Loucy (cell line): Measurements from ENCODE around the gene ZBTB18.

Experiments
- H2AFZ ChIP-seq: fragments of 200-600 bp; sonication (generic); 2 replicates; pipeline ENCODE4 v1.6.0; 2016; ENCODE audit warnings: antibody characterized with exemption, mild to moderate bottlenecking, low read length, moderate library complexity
- H3F3A ChIP-seq: fragments of 200-600 bp; 2 replicates; pipeline ENCODE4 v1.6.0; 2016; ENCODE audit warnings: antibody characterized with exemption, low read depth, mild to moderate bottlenecking
- H3K27me3 ChIP-seq: fragments of 200-600 bp; sonication (generic); 2 replicates; pipeline ENCODE4 v1.6.1; 2014; ENCODE audit warnings: low read length, mild to moderate bottlenecking; ENCODE audit not compliant: insufficient read depth, poor library complexity, severe bottlenecking
- H3K36me3 ChIP-seq: fragments of 200-600 bp; sonication (generic); 2 replicates; pipeline ENCODE4 v1.6.1; 2016; ENCODE audit warnings: low read length; ENCODE audit not compliant: insufficient read depth
- H3K4me1 ChIP-seq: fragments of 200-600 bp; sonication (generic); 2 replicates; pipeline ENCODE4 v1.5.1; 2014; ENCODE audit warnings: low read length, mild to moderate bottlenecking; ENCODE audit not compliant: insufficient read depth, poor library complexity, severe bottlenecking
- H3K4me2 ChIP-seq: fragments of 200-600 bp; sonication (generic); 2 replicates; pipeline ENCODE4 v1.6.0; 2014; ENCODE audit warnings: antibody characterized with exemption, low read length, low read depth, mild to moderate bottlenecking; ENCODE audit not compliant: poor library complexity, severe bottlenecking
- H3K4me3 ChIP-seq: fragments of 200-600 bp; sonication (generic); 2 replicates; pipeline ENCODE4 v1.5.1; 2014; ENCODE audit warnings: low read length, mild to moderate bottlenecking, mixed read lengths; ENCODE audit not compliant: poor library complexity, severe bottlenecking
- H3K79me2 ChIP-seq: fragments of 200-600 bp; sonication (generic); 2 replicates; pipeline ENCODE4 v1.6.1; 2014; ENCODE audit warnings: low read length; ENCODE audit not compliant: insufficient read depth
- H3K9ac ChIP-seq: fragments of 200-600 bp; sonication (generic); 2 replicates; pipeline ENCODE4 v1.6.0; 2014; ENCODE audit warnings: mild to moderate bottlenecking, low read depth, low read length, moderate library complexity; ENCODE audit not compliant: poor library complexity, severe bottlenecking
- H3K9me2 ChIP-seq: fragments of 200-600 bp; sonication (generic); replicated peaks from 2 replicates; pipeline ENCODE4 v1.6.1; 2016; ENCODE audit warnings: low read depth, low read length, mixed read lengths
- H3K9me3 ChIP-seq: fragments of 200-600 bp; sonication (generic); 2 replicates; pipeline ENCODE4 v1.6.1; 2014; ENCODE audit warnings: mild to moderate bottlenecking, antibody characterized with exemption, low read length, low read depth; ENCODE audit not compliant: insufficient read depth
- H4K20me1 ChIP-seq: fragments of 200-600 bp; sonication (generic); 2 replicates; pipeline ENCODE4 v1.6.0; 2014; ENCODE audit warnings: antibody characterized with exemption, low read length, mild to moderate bottlenecking; ENCODE audit not compliant: insufficient read depth, poor library complexity, severe bottlenecking
- CTCF ChIP-seq: fragments of 200-600 bp; sonication (generic); conservative IDR thresholded peaks from 2 replicates; pipeline ENCODE4 v1.5.1; 2014; ENCODE audit warnings: mild to moderate bottlenecking, antibody characterized with exemption, low read length
- EZH2phosphoT487 ChIP-seq: fragments of 200-600 bp; IDR thresholded peaks from 2 replicates; pipeline ENCODE4 v1.6.1; 2018; ENCODE audit warnings: antibody characterized with exemption, mild to moderate bottlenecking, moderate library complexity, borderline replicate concordance

ZBTB18 gene

GRCh38 chr1:244102046-244102445 lies 51.0 kb downstream of the ZBTB18 start:
- Histone ChIP-seq H3F3A (no peaks in the 10 kb centered on the region), H3K9me2 (no peaks in the 10 kb centered on the region), H3K9me3 (no peaks in the 10 kb centered on the region), H2AFZ (no peak overlapping the region), H3K9ac (no peak overlapping the region), H3K36me3 (no peaks in the 10 kb centered on the region), H3K4me2 (no peak overlapping the region), H3K27me3 (no peaks in the 10 kb centered on the region), H3K79me2 (no peaks in the 10 kb centered on the region), H3K4me1 (peaks cover 34% of the 10 kb centered on the region), H3K4me3 (no peak overlapping the region), H4K20me1 (no peaks in the 10 kb centered on the region)
- no peak for TF ChIP-seq CTCF
- TF ChIP-seq EZH2phosphoT487 = no peak

- Histone ChIP-seq H3K9ac (no peak overlapping the region), H3K9me3 (no peaks in the 10 kb centered on the region), H2AFZ (no peak overlapping the region), H3K4me1 (peaks cover 34% of the 10 kb centered on the region), H4K20me1 (no peaks in the 10 kb centered on the region), H3K36me3 (no peaks in the 10 kb centered on the region), H3K4me2 (no peak overlapping the region), H3K9me2 (no peaks in the 10 kb centered on the region), H3K27me3 (no peaks in the 10 kb centered on the region), H3F3A (no peaks in the 10 kb centered on the region), H3K79me2 (no peaks in the 10 kb centered on the region), H3K4me3 (no peak overlapping the region)
- TF ChIP-seq CTCF = no peak
- TF ChIP-seq EZH2phosphoT487 = no peak
These were observed 51.4 kb downstream of the ZBTB18 start for GRCh38 chr1:244102468-244102867.

- no peak overlapping the region for H3K4me3 ChIP-seq
- H3K4me2 ChIP-seq = no peak overlapping the region
These were observed 53.4 kb downstream of the ZBTB18 start for GRCh38 chr1:244104309-244105060.

More at GRCh38 chr1:244104309-244105060, 53.4 kb downstream of the ZBTB18 start:
- no peaks in the 10 kb centered on the region for H3K9me3 ChIP-seq
- H4K20me1 ChIP-seq = no peaks in the 10 kb centered on the region
- no peaks in the 10 kb centered on the region for H3K27me3 ChIP-seq
- H3K9ac ChIP-seq = no peak overlapping the region
- H2AFZ ChIP-seq = no peak overlapping the region
- no peak for TF ChIP-seq CTCF
- no peak for TF ChIP-seq EZH2phosphoT487
- H3K36me3 ChIP-seq = no peaks in the 10 kb centered on the region
- H3K9me2 ChIP-seq = no peaks in the 10 kb centered on the region
- H3F3A ChIP-seq = no peaks in the 10 kb centered on the region
- peaks cover 34% of the 10 kb centered on the region for H3K4me1 ChIP-seq
- H3K79me2 ChIP-seq = no peaks in the 10 kb centered on the region
